ENCODE results near the gene UBXN6. TPM values are rescaled to one million over a fixed set of nuclear protein-coding genes. Genes with fewer than 3 reads are reported as not detected.
A peak's percentile ranks its signal among the peaks of the same experiment; 100 is the strongest.

The UBXN6 gene
- total RNA-seq, 1 donor from 2014 or later = 89.8 TPM

DNA sequence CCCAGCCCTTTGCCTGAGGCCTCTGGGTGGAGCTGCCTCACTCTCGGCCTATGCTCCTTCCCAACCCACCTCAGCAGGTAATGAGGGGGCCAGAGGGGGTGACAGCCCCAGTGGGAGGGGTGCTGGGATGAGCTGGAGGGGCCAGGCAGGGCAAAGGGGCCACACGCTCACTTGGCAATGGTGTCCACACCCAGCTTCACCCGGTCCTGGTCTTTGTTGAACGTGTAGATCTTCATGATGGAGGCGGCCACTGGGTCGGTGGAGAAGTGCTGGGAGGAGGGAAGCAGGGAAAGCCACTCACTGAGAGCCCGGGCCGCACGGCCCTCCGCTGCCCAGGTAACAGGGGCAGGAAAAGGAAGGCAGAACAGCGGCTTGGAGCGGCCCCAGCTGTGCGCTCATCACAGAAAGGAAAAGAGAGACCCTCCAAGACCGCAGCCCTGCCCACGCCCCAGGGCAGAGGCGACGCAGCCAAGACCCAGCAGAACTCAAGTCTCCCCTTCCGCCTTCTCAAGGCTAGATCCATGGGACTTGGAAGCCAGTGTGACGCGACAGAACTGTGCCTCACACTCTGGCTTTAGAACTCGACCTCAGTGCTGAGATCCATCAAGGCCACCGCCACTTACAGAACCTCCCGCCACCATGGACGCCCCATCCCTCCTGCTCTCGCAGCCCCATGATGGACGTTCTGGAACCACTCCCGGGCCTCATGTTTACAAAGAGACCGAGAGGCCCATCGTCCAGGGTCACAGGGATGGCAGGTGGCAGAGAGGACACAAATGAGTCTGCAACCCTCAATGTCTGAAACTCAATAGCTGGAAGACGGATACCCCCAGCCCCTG, 9.2 kb downstream of the UBXN6 start:
- peak overlapping the region in 1 of 3 donors; percentile 66 for H3K9ac ChIP-seq (ENCODE audit: low read depth in 1 of 3, low read length in 3 of 3)
- H3K4me1 ChIP-seq (ENCODE audit: control insufficient read depth in 3 of 3, insufficient read depth in 3 of 3, low read length in 3 of 3) = peaks cover 12 to 23% (median 17%) of the 10 kb centered on the region in 3 donors
- H3K9me3 ChIP-seq (ENCODE audit: control insufficient read depth in 3 of 3, low read length in 3 of 3) = no peaks in the 10 kb centered on the region
- H3K4me3 ChIP-seq (ENCODE audit: low read length in 3 of 3) = no peak overlapping the region
- peaks cover 65 to 68% (median 66%) of the 10 kb centered on the region in 3 donors for H3K36me3 ChIP-seq (ENCODE audit: control insufficient read depth in 3 of 3, insufficient read depth in 3 of 3, low read length in 3 of 3)
- H3K27ac ChIP-seq (ENCODE audit: low read depth, low read length) = peak overlapping the region; percentile 75
- no peaks in the 10 kb centered on the region for H3K27me3 ChIP-seq (ENCODE audit: control insufficient read depth in 3 of 3, insufficient read depth in 3 of 3, low read length in 3 of 3)

- peaks cover 57 to 60% (median 58%) of the 10 kb centered on the region in 3 donors for H3K36me3 ChIP-seq (ENCODE audit: control insufficient read depth in 3 of 3, insufficient read depth in 3 of 3, low read length in 3 of 3)
- H3K27ac ChIP-seq (ENCODE audit: low read depth, low read length) = no peak overlapping the region
- H3K9me3 ChIP-seq (ENCODE audit: control insufficient read depth in 3 of 3, low read length in 3 of 3) = no peaks in the 10 kb centered on the region
- H3K9ac ChIP-seq (ENCODE audit: low read depth in 1 of 3, low read length in 3 of 3) = no peak overlapping the region
- no peak overlapping the region for H3K4me3 ChIP-seq (ENCODE audit: low read length in 3 of 3)
- H3K4me1 ChIP-seq (ENCODE audit: control insufficient read depth in 3 of 3, insufficient read depth in 3 of 3, low read length in 3 of 3) = peaks cover 12 to 23% (median 17%) of the 10 kb centered on the region in 3 donors
- H3K27me3 ChIP-seq (ENCODE audit: control insufficient read depth in 3 of 3, insufficient read depth in 3 of 3, low read length in 3 of 3) = no peaks in the 10 kb centered on the region
Measured at GRCh38 chr19:4447327-4448146, 10.1 kb downstream of the UBXN6 start.

DNA sequence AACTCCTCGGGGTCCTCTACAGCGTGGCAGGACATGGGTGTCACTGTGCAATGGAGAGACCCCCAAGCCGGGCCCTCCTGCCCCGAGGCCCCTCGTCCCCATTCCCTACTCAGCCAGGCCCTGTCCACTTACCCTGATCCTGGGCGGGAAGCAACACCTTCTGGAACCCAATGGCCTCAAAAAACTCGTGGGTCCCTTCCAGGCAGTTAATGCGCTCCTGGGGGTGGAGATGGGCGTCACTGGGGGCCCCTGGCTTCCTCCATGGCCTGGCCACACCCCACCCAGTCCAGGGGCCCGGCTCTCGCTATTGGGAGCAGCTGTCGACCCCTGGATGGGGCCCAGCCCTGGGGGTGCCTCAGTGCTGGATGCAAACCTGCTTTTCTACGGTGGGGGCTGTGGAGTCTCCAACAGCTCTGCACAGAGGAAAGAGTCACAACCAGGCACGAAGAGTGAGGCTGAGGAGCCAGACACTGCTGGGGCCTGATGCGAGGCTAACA, 10.8 kb downstream of the UBXN6 start:
- Histone ChIP-seq H3K27ac (ENCODE audit: low read depth, low read length) (no peak overlapping the region), H3K9me3 (ENCODE audit: control insufficient read depth in 3 of 3, low read length in 3 of 3) (no peaks in the 10 kb centered on the region), H3K27me3 (ENCODE audit: control insufficient read depth in 3 of 3, insufficient read depth in 3 of 3, low read length in 3 of 3) (no peaks in the 10 kb centered on the region), H3K4me1 (ENCODE audit: control insufficient read depth in 3 of 3, insufficient read depth in 3 of 3, low read length in 3 of 3) (peaks cover 12 to 23% (median 17%) of the 10 kb centered on the region in 3 donors), H3K36me3 (ENCODE audit: control insufficient read depth in 3 of 3, insufficient read depth in 3 of 3, low read length in 3 of 3) (peaks cover 51 to 56% (median 52%) of the 10 kb centered on the region in 3 donors), H3K9ac (ENCODE audit: low read depth in 1 of 3, low read length in 3 of 3) (no peak overlapping the region), H3K4me3 (ENCODE audit: low read length in 3 of 3) (no peak overlapping the region)

- H3K4me1 ChIP-seq (ENCODE audit: control insufficient read depth in 3 of 3, insufficient read depth in 3 of 3, low read length in 3 of 3) = peaks cover 12 to 23% (median 17%) of the 10 kb centered on the region in 3 donors
- no peak overlapping the region for H3K27ac ChIP-seq (ENCODE audit: low read depth, low read length)
- H3K27me3 ChIP-seq (ENCODE audit: control insufficient read depth in 3 of 3, insufficient read depth in 3 of 3, low read length in 3 of 3) = no peaks in the 10 kb centered on the region
- no peak overlapping the region for H3K9ac ChIP-seq (ENCODE audit: low read depth in 1 of 3, low read length in 3 of 3)
- H3K36me3 ChIP-seq (ENCODE audit: control insufficient read depth in 3 of 3, insufficient read depth in 3 of 3, low read length in 3 of 3) = peaks cover 51 to 52% (median 52%) of the 10 kb centered on the region in 3 donors
- no peaks in the 10 kb centered on the region for H3K9me3 ChIP-seq (ENCODE audit: control insufficient read depth in 3 of 3, low read length in 3 of 3)
- H3K4me3 ChIP-seq (ENCODE audit: low read length in 3 of 3) = no peak overlapping the region
Measured at GRCh38 chr19:4445963-4446703, 11.5 kb downstream of the UBXN6 start.

DNA sequence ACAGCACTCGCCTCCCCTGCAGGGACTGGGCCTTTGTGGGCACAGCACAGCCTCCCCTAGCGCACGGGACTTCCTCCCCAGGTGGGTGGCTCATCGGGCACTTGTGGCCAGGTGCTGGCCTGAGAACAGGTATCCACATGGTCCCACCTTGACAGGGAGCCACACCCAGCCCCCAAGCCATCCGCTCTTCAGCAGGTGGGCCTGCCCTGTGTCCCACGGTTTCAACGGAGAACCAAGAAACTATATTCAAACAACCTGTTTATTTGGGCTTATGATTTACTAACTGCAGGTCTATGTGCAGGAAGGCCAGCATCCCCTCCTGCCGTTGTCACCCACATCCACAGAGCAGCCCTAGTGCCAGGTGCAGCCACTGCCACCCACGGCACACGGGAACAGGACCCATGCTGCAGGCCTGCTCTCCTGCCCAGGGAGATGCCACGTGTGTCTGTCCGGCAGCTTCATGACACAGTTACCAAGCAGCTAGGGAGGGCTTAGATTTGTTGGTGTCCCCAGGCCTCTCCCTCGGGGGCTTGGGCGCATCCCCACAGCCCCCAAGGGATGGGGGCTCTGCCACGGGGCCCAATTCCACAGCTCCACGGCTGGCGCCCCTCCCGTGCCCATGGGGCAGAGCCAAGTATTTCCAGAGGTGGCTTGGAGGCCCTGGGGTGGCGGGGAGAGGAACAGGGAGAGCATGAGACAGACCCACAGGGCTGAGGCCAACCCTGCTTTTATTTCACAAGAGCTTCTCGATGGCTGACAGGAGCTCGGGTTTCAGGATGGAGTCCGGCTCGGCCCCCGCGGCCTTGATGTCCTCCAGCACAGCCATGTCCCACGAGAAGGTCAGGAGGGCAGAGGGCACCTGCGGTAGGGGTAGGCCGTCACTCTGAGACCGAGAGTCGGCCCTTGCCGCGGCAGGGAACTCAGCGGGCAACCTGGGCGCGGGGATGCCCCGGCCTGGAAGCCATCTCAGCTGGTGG, 12.5 kb downstream of the UBXN6 start:
- H3K4me3 ChIP-seq (ENCODE audit: low read length in 3 of 3) = no peak overlapping the region
- no peaks in the 10 kb centered on the region for H3K27me3 ChIP-seq (ENCODE audit: control insufficient read depth in 3 of 3, insufficient read depth in 3 of 3, low read length in 3 of 3)
- H3K27ac ChIP-seq (ENCODE audit: low read depth, low read length) = no peak overlapping the region
- peak overlapping the region in 1 of 3 donors; percentile 40 for H3K9ac ChIP-seq (ENCODE audit: low read depth in 1 of 3, low read length in 3 of 3)
- H3K4me1 ChIP-seq (ENCODE audit: control insufficient read depth in 3 of 3, insufficient read depth in 3 of 3, low read length in 3 of 3) = peaks cover 12 to 23% (median 17%) of the 10 kb centered on the region in 3 donors
- no peaks in the 10 kb centered on the region for H3K9me3 ChIP-seq (ENCODE audit: control insufficient read depth in 3 of 3, low read length in 3 of 3)
- H3K36me3 ChIP-seq (ENCODE audit: control insufficient read depth in 3 of 3, insufficient read depth in 3 of 3, low read length in 3 of 3) = peaks cover 45 to 48% (median 46%) of the 10 kb centered on the region in 3 donors

DNA sequence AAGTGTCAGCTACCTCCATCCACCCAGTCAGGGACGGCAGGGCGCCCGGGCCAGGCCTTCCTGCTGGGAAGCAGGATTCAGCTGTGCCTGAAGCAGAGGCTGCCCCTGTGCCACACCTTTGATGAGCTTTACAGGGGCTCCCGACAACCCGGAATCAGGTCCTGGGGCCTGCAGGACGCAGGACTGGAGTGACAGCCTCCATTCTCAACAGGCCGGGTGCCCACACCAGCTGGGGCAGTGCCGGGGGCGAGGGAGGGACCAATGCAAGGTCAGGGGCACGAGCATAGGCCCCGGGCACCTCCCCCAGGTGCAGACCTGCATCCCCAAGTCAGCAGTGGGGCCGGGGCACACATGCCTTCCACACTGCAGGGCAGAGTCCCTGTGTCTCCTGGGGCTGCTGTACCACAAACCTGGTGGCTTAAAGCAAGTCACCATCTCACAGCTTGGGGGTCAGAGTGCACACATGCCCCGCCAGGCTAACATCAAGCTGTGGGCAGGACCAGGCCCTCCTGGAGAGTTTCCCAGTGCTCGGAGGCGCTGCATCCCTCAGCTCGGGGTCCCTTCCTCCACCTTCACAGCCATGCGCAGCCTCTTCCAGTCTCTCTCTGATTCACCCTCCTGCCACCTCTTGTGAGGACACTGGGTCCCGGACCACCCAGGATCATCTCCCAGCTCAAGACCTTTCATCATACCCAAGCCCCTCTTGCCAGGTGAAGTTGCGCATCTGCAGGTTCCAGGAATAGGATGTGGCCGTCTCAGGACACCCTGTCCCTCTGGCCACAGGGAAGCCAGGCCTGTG, 13.4 kb downstream of the UBXN6 start:
- no peaks in the 10 kb centered on the region for H3K9me3 ChIP-seq (ENCODE audit: control insufficient read depth in 3 of 3, low read length in 3 of 3)
- H3K4me3 ChIP-seq (ENCODE audit: low read length in 3 of 3) = no peak overlapping the region
- H3K36me3 ChIP-seq (ENCODE audit: control insufficient read depth in 3 of 3, insufficient read depth in 3 of 3, low read length in 3 of 3) = peaks cover 44 to 46% (median 45%) of the 10 kb centered on the region in 3 donors
- H3K27me3 ChIP-seq (ENCODE audit: control insufficient read depth in 3 of 3, insufficient read depth in 3 of 3, low read length in 3 of 3) = no peaks in the 10 kb centered on the region
- peaks cover 6 to 17% (median 17%) of the 10 kb centered on the region in 3 donors for H3K4me1 ChIP-seq (ENCODE audit: control insufficient read depth in 3 of 3, insufficient read depth in 3 of 3, low read length in 3 of 3)
- H3K27ac ChIP-seq (ENCODE audit: low read depth, low read length) = no peak overlapping the region
- no peak overlapping the region for H3K9ac ChIP-seq (ENCODE audit: low read depth in 1 of 3, low read length in 3 of 3)

GRCh38 chr19:4443188-4443587, 14.4 kb downstream of the UBXN6 start:
- peaks cover 0 to 9% (median 7%) of the 10 kb centered on the region in 3 donors for H3K4me1 ChIP-seq (ENCODE audit: control insufficient read depth in 3 of 3, insufficient read depth in 3 of 3, low read length in 3 of 3)
- no peak overlapping the region for H3K4me3 ChIP-seq (ENCODE audit: low read length in 3 of 3)
- H3K9ac ChIP-seq (ENCODE audit: low read depth in 1 of 3, low read length in 3 of 3) = no peak overlapping the region
- H3K27me3 ChIP-seq (ENCODE audit: control insufficient read depth in 3 of 3, insufficient read depth in 3 of 3, low read length in 3 of 3) = no peaks in the 10 kb centered on the region
- peaks cover 36 to 43% (median 39%) of the 10 kb centered on the region in 3 donors for H3K36me3 ChIP-seq (ENCODE audit: control insufficient read depth in 3 of 3, insufficient read depth in 3 of 3, low read length in 3 of 3)
- no peaks in the 10 kb centered on the region for H3K9me3 ChIP-seq (ENCODE audit: control insufficient read depth in 3 of 3, low read length in 3 of 3)
- no peak overlapping the region for H3K27ac ChIP-seq (ENCODE audit: low read depth, low read length)

DNA sequence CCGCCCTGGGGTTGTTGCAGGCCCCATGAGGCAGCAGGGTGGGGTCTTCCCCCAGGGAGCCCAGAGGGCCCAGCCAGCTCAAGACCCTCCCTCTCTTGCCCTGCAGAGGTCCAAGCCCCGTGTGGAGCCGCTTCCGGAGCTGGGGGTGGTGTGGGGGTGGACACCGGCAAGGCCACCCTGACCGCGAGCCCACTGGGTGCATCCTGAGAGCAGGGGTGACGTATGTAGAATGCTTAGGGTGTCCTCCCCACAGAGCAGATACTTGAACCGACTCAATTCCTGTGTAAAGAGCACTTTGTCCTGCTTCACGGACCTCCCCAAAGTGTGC, 14.8 kb downstream of the UBXN6 start:
- Histone ChIP-seq H3K27ac (ENCODE audit: low read depth, low read length) (no peak overlapping the region), H3K9me3 (ENCODE audit: control insufficient read depth in 3 of 3, low read length in 3 of 3) (no peaks in the 10 kb centered on the region), H3K4me3 (ENCODE audit: low read length in 3 of 3) (no peak overlapping the region), H3K9ac (ENCODE audit: low read depth in 1 of 3, low read length in 3 of 3) (no peak overlapping the region), H3K36me3 (ENCODE audit: control insufficient read depth in 3 of 3, insufficient read depth in 3 of 3, low read length in 3 of 3) (peaks cover 32 to 39% (median 34%) of the 10 kb centered on the region in 3 donors), H3K27me3 (ENCODE audit: control insufficient read depth in 3 of 3, insufficient read depth in 3 of 3, low read length in 3 of 3) (no peaks in the 10 kb centered on the region), H3K4me1 (ENCODE audit: control insufficient read depth in 3 of 3, insufficient read depth in 3 of 3, low read length in 3 of 3) (peaks cover 0 to 7% (median 5%) of the 10 kb centered on the region in 3 donors)

Measured in skeletal muscle tissue (tissue), 4 donors.